Measurements from ENCODE around the gene ARHGAP42.
"Not testable (repeated sequence)": the region's sequence is repeated elsewhere in the genome, so short reads cannot be mapped to it uniquely, and the experiment has no call there.

ARHGAP42 gene

DNA sequence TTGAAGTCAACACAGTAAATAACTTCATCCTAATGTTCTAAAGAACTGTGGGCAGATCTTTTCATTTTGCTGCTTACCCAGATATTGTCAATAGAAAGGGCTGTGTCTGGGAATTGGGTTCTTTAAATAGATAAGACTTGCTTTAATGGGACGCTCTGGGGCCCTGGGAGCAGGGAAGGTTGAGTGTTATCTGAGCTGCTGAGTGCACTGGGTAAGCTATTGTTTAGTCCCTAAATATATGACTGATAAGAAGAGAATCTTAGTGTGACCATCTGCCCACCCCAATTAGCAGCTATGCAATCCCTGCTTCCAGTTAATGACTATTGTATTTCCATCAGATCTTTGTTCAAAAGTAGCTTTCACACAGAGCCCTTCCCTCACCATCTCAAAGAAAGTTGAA lies 44.4 kb downstream of the ARHGAP42 start:
- DNase-seq: no peak

- DNase-seq: no peak
Observed at GRCh38 chr11:100732949-100733348, 45.9 kb downstream of the ARHGAP42 start.

DNA sequence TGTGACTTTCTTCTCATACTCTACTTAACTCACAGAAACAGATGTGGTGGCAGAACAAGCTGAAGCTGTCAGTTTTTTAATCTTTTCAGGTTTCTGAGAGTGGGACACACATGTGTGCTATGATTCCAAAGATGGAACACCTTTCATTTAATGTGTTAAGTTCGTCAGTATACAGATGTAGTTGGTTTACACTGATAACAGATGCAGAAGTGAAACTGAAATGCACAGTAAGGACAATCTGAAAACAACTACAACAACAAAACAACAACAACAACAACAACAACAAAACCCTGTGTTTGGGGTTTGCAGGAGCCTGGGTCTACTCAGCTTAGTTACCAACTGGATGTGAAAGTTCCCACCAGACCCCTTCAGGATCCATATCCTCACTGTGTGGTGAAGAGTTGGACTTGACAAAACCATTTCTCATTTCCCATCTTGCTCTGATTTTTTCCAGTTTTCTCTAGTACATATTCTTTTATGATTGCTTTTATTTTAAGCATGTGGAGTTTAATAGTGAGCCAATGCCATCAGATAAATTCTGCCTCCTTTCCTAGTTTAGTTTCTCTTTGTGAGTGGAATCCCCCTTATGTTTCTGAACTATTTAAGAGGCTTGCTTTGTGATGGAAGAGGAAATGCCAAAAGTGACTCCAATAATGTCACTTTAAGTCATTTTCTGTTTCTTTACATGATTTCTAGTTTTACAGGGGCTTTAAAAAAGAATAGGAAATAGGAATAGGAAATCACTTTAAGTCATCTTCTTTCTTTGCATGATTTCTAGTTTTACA lies 47.8 kb downstream of the ARHGAP42 start:
- DNase-seq: no peak

DNA sequence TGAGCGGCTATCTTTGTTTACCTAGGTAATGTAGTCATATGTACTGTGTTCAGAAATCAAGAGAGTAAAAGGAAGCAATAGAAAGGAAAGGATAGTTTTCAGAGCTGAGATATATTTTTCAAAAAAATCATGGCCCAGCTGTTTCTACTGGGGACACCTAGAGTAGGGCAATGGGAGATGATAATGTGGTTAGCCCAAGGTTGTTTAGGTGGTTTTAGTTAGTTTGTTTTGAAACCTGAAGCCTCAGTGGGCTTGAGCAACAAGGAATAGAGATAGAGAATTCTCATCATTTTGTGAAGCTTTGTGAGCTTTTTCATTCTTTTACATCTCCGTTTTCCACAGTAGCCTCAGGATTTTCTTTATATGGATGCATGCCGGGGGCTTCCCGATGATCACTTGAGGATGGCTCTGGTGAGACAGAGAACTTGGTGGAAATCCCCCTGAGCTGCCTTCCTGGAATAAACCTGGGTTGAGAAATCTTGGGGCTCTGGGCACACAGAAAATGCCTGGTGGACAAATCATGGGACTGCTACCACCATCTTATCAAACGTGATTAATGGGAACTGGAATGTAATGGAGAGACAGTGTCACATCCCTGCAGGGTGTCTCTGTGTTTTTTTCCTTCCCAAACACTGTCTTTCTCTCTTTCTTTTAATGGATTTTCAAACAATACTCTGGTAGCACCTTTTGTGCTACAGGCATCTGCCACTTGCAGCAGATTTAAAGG lies 49.0 kb downstream of the ARHGAP42 start:
- no peak for DNase-seq

DNA sequence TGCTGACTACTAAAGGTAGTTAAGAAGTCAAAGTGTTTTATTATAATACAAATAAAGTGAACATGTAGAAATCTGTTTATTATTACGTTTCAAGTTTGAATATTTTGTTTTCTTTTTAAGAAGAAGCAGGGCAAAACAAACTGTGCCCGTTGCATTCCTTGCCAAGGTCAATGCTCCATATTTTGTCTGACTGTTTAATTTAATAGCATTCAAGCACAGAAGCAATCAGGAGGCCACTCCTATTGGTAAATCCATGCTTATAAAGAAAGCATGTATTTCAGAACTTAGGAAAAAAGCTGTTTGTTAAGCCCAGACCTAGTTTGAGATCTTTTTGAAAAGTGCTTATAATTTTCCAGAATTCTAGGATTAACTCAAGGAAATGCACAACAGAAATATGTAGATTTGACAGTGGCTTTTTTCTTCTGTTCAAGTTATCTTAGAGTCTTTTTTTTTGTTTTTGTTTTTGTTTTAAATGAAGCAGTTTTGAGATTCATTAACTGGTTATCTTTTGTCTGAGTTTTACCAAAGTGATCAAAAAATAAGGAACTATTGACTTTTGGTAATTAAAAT lies 51.7 kb downstream of the ARHGAP42 start:
- no peak for DNase-seq

- no peak for DNase-seq
Observed at GRCh38 chr11:100739666-100740065, 52.6 kb downstream of the ARHGAP42 start.

DNA sequence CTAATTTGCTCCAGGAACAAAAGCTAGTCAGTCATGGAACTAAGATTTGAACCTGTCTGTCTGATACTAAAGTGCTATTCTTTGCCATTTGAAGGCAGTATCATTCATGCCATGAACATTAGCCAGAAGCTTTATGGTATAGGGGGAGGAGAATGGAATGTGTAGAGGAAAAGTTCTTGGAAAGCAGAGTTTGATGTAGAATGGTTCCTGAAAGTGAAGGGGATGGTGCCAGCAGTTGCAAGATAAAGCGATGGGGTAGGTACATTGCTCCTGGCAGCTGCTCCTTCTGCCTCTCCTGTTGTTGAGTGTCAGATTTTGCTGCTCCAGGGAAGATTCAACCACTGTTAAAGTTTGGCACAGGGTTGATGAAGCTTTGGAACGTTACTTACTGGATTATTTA lies 53.4 kb downstream of the ARHGAP42 start:
- DNase-seq: no peak

- DNase-seq: no peak
Observed at GRCh38 chr11:100741866-100742625, 55.0 kb downstream of the ARHGAP42 start.

DNA sequence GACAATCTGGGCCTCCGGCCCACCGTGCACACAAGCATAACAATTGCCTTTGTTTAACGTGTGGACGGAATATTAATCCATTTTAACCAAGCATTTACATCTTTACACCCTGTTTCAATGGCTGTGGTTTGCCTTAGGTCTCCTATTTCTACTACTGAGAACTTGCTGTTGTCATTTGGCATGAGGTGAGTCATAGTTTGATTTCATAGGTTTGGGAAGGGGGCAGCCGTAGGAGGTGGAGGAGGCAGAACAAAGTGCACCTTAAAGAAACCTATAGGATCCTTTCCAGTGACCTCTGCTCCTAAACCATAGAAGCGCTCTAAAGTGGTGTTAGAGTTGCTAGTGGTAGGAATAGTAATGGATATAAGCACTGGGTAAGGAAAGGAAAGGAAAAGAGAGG lies 59.4 kb downstream of the ARHGAP42 start:
- no peak for DNase-seq

DNA sequence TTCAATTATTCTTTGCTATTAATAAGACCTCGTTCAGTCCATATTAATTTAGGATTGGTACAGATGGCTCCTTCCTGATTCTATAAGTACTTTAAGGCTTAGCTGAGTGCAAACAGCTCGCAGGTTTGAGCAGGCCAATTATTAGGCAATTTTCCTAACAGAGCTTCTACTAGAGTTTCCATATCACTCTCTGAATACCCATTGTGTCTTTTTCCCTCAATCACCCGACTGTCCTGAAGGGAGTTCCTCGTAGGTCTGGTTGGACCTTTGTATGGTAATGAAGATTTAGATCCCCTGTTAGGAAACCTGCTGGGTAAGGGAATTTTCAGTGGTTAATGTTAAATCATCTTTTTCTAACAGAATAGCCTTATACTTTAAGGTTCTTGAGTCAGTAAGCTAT lies 61.1 kb downstream of the ARHGAP42 start:
- DNase-seq: no peak

DNA sequence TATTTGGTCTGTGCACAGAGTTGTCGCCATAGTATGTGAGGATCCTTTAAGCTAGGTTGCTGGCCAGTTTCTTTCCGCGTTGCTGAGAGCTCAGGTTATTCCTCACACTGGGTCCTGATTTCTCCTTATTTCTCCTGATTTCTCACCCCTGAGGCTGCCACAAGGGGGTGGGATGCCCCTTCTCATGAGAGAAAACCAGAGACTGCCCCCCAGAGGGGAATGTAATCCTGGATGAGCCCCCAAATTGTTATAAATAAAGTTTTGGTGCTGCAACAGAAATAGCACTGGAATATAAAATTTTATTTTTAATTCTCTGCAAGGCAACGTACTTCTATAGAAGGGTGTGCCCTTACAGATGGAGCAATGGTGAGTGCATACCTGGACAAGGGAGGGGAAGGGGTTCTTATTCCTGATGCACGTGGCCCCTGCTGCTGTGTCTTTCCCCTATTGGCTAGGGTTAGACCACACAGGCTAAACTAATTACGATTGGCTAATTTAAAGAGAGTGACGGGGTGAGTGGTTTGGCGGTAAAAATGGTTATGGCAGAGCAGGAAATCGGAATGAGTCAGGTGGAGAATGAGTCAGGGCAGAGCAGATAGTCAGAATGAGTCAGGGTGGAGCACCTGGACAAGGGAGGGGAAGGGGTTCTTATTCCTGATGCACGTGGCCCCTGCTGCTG lies 62.9 kb downstream of the ARHGAP42 start:
- not testable (repeated sequence) for DNase-seq

DNA sequence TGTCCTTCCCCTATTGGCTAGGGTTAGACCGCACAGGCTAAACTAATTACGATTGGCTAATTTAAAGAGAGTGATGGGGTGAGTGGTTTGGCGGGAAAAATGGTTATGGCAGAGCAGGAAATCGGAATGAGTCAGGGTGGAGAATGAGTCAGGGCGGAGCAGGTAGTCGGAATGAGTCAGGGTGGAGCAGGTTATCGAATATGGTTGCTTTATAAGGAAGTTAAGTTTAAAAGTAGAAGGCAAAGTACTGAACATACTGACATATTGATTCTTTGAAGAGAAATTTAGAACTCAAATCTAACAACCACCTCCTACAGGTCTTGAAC lies 63.4 kb downstream of the ARHGAP42 start:
- not testable (repeated sequence) for DNase-seq

DNA sequence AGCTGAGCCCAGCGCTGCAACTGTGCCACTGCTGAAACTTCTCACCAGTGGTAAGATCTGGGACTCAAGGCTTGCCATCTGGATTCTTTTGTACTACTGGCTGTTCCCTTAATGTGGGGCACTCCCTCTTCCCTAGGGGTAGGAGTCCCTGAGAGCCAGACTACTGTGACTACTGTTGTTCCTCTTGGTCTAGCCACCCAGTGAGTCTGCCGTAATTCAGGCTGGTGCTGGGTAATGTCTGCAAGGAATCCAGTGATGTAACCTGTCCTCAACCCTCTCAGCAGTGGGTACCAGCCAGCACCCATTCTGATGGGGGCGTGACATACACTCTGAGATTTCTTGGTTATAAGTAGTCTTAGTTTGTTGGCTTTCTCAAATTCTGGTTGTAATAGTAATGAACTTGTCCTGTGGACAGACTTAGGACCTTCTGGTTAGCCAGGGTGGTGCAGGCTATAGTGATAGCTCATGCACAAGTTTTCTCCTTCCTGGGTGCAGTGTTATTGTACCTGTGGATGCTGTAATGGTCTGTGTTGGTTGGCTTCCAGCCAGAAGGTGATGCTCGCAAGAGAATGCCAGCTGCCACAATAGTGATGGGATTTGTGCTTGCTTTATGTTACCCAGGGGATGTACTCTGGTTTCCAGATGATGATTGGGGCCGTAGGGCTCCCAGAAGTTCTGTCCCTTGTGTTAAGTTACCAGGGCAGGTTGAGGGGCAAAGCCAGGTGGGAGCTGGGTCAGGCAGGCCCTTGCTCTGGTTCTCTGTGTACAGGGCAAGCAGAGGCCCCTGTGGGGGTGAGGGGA lies 65.5 kb downstream of the ARHGAP42 start:
- no peak for DNase-seq

DNA sequence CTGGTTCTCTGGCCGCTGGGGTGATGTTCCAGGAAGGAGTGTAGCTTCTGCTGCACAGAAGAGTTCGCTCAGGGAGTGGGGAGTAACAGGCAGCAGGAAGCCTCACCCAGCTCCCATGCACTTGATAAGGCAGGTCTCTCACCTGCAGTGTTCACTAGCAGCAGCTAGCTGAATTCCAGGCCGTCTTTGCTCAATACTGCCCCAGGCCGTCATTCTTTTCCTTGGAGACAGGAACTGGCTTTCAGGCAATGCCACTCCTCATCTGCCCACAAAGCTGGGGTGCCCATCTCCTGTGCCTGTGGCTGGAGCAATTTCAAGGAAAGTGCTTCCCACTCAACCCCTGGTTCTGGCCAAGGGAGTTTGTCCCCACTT lies 66.1 kb downstream of the ARHGAP42 start:
- no peak for DNase-seq

DNA sequence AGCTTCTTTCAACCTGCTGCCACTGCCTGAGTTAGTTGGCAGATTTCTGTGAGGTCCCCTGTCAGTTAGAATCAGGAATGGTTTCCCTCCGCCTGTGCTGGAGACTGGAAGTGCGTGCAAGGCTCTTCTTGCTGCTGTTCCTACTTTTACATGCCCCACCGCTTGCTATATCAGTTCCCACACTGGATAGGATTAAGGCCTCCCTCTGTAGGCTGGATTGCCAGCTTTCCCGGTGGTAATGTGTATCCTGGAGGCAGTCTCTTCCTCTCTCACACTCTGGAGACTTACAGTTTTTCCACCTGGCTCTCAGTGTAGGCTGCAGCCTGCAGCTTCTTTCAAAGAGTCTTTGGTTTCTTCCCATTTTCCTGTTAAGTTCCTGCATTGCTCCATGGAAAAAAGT lies 66.5 kb downstream of the ARHGAP42 start:
- DNase-seq: no peak

DNA sequence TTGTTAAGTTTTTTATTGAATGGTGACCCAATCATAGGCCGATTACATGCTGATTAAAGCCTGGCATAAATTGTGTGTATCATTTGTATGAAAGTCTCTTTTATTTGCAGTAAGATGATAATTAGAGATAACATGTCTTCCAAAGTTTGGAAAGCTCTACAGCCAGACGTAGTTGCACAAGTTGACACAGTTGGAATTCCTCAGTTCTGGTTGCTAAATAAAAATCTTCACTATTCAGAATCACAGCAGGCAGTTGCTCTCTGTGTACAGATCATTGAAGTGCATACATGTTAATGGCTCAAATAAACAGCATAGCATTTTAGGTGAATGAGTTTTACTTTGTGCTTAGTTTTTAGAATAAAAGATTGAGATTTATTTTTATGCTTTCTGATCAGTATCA lies 69.5 kb downstream of the ARHGAP42 start:
- DNase-seq: no peak

DNA sequence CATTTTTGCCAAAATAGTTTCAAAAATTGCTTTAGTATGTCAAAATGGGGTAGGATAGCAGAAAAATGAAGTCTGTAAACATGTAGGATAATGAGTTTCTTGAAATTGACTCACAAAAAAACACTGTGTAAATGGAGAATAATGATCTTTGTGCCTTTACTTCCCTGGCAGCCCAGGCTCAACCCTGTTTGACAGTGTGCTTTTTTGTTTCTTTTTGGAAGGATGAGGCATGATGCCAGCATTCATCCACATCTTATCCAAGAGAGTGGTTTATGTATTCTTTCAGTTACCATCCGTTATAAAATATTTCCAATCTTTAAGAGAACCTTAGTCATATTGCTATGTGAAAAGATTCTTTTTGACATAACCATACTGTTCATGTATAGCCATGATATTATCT lies 70.6 kb downstream of the ARHGAP42 start:
- no peak for DNase-seq

- DNase-seq: no peak
Observed at GRCh38 chr11:100759106-100759505, 72.0 kb downstream of the ARHGAP42 start.

DNA sequence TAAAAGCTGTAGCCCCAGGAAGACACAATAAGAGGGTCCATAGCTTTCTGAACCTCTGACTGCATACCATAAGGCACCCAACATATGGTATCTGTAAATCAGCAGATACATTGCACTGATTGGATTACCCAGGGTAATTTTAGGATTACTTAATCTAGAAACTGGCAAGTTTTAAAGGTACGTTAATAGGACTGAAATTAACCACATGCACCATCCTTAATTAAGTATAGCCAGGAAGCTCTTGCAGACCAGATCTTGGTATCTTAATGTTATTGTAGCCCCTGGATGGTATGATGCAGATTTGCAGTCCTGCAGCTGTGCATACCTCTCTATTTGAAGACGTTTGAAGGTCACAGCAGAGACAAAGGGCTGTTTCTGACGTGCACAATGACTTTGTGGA lies 72.8 kb downstream of the ARHGAP42 start:
- DNase-seq: no peak

DNA sequence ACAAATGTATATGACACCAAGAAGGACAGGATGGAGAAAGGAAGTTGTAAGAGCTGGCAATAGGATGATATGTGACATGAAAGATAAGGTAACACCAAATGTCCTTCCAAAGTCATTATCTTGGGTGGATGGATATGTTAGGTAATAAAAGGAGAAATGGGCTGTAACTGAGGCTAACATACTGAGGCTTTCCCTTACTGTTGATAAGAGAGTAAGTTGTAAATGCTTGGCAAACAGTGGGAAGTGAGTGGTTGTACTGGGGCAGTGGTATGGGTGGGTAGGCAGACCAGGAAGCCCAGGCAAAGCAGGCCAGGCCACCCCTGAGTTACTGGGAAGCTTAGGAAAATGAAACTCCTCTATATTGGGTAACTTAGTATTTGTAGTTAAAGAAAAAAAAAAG lies 73.7 kb downstream of the ARHGAP42 start:
- DNase-seq: no peak

DNA sequence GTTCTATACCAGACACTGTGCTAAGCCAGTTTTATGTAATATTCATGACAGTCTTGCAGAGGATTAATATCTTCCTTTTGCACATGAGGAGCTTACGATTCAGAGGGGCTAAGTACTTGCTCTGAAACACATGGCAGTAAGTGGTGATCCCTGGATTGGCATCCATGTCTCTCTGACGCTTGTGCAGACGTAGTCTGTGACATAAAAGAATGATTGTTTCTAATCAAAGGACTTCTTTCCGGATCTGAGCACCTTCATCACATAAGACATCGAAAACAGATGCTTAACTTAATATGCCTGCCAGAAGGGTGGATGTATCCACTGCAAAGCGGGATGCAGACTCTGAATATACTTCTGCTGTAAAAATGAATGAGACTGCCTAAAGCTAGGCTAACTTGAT lies 74.8 kb downstream of the ARHGAP42 start:
- no peak for DNase-seq

- no peak for DNase-seq
Observed at GRCh38 chr11:100766764-100767163, 79.7 kb downstream of the ARHGAP42 start.

Measured in CD4-positive, alpha-beta T cell treated with Interleukin-17A for 4 hours (primary cell).